Dedifferentiated amniotic fluid mesenchymal stem cell (primary cell): ENCODE results near the gene SMIM10L2A.
"Not testable (repeated sequence)": the region's sequence is repeated elsewhere in the genome, so short reads cannot be mapped to it uniquely, and the experiment has no call there.

Experiments used
- DNase-seq: peaks from one replicate; pipeline ENCODE4 v3.0.0-alpha.2; 2016; ENCODE audit errors: extremely low spot score

The SMIM10L2A gene

DNA sequence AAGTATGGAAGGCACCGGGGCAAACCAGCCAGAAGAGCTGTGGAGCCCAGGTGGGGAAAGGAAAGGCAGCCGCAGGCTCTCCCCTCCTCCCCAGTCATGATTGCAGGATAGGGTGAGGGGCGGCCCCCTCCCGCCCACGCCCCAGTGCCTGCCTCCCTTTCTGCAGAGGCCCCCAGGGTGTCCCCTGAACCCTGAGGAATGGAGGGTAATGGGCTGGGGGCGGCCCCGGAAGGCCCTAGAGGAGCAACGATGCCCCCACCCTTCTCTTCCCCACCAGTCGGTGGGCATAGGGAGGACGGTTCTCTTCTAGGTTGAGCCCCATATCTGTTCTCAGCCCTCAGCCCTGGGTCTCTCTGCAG is 1.0 kb downstream of the SMIM10L2A start:
- not testable (repeated sequence) for DNase-seq

- DNase-seq: not testable (repeated sequence)
Observed at GRCh38 chrX:135423173-135423864, 1.6 kb downstream of the SMIM10L2A start.

GRCh38 chrX:135424469-135424868 is 2.7 kb downstream of the SMIM10L2A start:
- no peak for DNase-seq

GRCh38 chrX:135425026-135425965 is 3.6 kb downstream of the SMIM10L2A start:
- DNase-seq: no peak

- DNase-seq: no peak
Observed at GRCh38 chrX:135429429-135429828, 7.7 kb downstream of the SMIM10L2A start.

GRCh38 chrX:135431886-135432285 is 10.1 kb downstream of the SMIM10L2A start:
- DNase-seq: no peak

GRCh38 chrX:135432453-135432852 is 10.7 kb downstream of the SMIM10L2A start:
- no peak for DNase-seq

DNA sequence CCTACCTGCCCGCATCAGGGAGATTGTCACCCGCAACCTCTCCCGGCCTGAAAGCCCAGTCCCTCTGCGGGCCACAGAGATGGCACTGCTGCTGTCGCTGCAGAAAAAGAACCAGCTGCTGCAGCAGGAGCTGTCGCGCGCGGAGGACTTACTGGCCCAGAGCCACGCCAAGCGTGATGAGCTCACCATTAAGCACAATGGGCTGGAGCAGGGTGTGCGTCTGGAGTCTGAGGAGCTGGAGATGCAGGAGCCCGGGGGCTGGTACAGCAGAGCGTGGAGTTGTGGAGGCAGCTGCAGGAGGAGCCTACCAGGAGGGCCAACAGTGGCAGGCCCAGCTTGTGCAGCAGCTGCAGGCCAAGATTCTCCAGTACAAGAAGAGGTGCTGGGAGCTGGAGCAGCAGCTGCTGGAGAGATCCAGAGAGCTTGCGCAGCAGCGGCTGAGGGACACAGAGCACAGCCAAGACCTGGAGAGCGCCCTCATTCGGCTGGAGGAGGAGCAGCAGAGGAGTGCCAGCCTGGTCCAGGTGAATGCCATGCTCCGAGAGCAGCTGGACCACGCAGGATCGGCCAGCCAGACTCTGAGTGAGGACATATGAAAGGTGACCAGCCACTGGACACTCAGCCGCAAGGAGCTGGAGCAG is 11.3 kb downstream of the SMIM10L2A start:
- no peak for DNase-seq

DNA sequence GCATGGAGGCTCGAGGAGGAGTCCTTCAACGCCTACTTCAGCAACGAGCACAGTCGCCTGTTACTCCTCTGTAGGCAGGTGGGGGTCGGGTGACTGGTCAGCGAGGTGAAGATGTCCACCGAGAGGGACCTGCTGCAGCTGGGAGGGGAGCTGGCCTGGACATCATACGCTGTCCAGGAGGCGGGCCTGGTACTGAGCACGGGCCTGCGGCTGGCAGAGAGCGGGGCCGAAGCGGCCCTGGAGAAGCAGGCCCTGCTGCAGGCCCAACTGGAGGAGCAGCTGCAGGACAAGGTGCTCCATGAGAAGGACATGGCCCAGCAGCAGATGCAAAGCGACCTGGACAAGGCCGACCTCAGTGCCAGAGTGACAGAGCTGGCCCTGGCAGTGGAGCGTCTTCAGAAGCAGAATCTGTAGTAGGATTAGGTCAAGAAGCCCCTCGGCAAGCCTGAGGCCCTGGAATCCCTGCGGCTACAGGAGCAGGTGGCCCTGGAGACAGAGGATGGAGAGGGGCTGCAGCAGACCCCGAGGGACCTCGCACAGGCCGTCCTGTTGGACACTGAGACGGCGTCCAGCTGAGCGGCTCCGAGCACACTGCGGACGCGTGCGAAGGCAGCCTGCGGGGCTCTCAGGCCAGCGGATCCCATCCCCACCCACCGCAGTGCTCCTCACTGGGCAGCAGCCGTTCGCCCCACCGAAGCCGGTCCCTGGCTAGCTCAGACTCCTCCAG is 11.9 kb downstream of the SMIM10L2A start:
- no peak for DNase-seq

GRCh38 chrX:135434258-135435138 is 12.8 kb downstream of the SMIM10L2A start:
- no peak for DNase-seq

DNA sequence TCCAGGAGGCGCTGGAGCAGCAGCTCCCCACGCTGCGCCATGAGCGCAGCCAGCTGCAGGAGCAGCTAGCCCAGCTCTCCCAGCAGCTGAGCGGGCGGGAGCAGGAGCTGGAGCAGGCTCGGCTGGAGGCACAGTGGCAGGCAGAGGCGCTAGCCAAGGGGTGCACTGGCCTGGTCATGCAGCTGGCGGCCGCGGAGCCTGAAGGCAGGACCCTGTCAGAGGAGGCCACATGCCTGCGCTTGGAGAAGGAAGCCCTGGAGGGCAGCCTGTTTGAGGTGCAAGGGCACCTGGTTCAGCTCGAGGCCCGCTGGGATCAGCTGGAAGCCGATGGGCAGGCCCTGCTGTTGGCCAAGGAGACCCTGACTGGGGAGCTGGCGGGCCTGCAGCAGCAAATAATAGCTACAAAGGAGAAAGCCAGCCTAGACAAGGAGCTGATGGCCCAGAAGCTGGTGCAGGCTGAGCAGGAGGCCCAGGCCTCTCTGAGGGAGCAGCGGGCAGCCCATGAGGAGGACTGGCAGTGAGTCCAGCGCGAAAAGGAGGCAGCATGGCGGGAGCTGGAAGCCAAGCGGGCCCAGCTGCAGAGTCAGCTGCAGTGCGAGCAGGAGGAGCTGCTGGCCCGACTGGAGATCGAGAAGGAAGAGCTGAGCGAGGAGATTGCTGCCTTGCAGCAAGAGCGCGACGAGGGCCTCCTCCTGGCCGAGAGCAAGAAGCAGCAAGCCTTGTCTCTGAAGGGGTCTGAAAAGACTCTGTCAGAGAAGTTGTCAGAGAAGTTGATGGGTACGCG is 13.6 kb downstream of the SMIM10L2A start:
- DNase-seq: no peak

- no peak for DNase-seq
Observed at GRCh38 chrX:135435933-135436332, 14.2 kb downstream of the SMIM10L2A start.

GRCh38 chrX:135436456-135436855 is 14.7 kb downstream of the SMIM10L2A start:
- no peak for DNase-seq

DNA sequence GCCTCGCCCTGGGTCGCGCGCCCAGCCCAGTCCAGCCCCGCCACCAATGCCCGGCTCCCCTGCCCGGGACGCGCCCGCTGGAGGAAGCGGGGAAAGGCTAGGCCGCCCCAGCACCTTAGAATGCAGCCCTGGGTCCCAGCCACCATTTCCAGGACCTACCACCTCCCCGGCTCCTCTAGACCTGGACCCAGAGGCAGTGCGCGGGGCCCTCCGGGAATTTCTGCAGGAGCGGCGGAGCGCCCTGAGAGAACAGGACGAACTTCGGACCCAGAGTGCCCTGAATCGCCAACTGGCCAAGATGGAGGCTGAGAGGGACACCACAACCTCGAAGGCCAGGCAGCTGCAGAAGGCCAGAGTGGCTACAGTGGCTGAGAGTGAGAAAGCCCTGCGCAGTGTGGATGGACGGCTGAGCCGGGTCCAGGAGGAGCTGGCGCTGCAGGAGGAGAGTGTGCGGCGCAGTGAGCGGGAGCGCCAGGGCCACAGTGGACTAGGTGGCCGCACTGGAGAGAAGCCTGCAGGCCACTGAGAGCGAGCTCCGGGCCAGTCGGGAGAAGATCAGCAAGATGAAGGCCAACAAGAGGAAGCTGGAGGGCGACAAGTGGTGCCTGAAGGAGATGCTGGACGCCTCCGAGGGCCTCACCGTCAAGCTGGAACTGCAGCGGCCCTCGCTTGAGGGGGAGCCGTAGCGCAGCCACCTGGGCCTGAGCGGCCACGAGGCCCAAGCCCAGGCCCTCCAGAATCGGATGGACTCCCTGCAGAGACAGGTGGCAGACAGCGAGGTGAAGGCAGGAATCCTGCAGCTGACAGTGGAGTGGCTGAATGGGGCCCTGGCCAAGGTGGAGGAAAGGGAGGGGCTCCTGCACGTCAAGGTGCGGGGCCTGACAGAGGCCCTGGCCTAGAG is 15.5 kb downstream of the SMIM10L2A start:
- no peak for DNase-seq

DNA sequence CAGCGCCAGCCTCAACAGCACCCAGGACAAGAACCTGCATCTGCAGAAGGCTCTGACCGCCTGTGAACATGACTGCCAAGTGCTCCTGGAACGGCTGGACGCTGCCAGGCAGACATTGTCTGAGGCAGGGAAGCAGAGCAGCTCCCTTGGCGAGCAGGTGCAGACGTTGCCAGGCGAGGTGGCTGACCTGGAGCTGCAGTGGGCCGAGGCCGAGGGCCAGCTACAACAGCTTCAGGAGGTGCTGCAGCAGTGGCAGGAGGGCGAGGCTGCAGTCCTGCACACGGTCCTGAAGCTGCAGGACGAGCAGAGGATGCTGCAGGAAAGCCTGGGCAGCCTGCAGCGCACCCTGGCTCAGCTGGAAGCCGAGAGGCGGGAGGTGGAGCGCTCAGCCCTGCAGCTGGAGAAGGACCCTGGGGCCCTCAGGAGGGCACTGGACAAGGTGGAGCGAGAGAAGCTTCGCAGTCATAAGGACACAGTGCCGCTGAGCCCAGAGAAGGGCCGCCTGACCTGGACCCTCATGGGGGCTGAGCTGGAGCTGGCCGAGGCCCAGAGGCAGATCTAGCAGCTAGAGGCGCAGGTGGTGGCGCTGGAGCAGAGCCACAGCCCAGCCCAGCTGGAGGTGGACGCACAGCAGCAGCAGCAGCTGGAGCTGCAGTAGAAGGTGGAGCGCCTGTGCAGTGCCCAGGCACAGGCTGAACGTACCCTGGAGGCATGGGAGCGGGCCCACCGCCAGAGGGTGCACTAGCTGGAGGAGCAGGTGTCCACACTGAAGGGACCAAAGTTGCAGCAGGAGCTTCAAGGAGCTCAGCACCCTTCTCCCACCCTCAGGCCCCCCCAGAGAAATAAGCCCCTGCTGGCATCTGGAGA is 16.4 kb downstream of the SMIM10L2A start:
- no peak for DNase-seq

- DNase-seq: no peak
Observed at GRCh38 chrX:135438734-135439043, 16.9 kb downstream of the SMIM10L2A start.

GRCh38 chrX:135449637-135450550 is 28.1 kb downstream of the SMIM10L2A start:
- DNase-seq: no peak
